Transverse colon (tissue), 4 donors: Measurements from ENCODE around the gene PTP4A2.

Source experiments
- POLR2A ChIP-seq: fragments of 450-650 bp; IDR thresholded peaks from one replicate; pipeline ENCODE4 v1.6.1; 2016; ENCODE audit warnings: antibody characterized with exemption, mild to moderate bottlenecking, moderate library complexity
- POLR2AphosphoS5 ChIP-seq, 3 donors: sonication (generic); formaldehyde crosslinking; IDR thresholded peaks; one replicate each; pipeline ENCODE4 v1.6.1; 2016; ENCODE audit warnings: antibody characterized with exemption in 3 of 3
- TF ChIP-seq, protein P1 (sequence below), 5 experiments: fragments of 200-600 bp in 3 of 5; fragments of 450-650 bp in 2 of 5; sonication (generic) in 3 of 5; IDR thresholded peaks; 1 replicate in 2 of 5; 2 replicates in 3 of 5; pipeline ENCODE4 v1.5.1; 2016 to 2017; ENCODE audit warnings: antibody characterized with exemption in 5 of 5, inconsistent platforms in 3 of 5, mild to moderate bottlenecking in 2 of 5, moderate library complexity in 1 of 5

DNA sequence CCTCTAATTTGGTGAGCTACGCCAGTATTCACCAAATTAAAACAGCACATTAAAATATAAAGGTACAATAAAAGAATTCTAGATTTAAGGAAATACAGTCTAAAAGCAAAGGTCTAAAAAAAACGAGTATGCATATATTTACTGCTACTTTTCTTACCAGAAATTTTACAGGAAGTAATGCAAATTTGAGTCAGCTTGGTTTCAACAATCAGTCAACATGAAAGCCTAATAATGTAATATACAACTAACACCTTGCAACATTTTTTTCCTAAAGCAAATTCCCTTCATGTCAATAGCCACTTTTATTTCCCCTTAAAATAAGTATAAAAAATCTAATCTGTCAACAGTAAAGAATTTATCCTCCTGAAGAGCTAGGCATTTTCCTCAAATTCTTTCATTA, 11.9 kb downstream of the PTP4A2 start:
- TF ChIP-seq, protein P1, sequence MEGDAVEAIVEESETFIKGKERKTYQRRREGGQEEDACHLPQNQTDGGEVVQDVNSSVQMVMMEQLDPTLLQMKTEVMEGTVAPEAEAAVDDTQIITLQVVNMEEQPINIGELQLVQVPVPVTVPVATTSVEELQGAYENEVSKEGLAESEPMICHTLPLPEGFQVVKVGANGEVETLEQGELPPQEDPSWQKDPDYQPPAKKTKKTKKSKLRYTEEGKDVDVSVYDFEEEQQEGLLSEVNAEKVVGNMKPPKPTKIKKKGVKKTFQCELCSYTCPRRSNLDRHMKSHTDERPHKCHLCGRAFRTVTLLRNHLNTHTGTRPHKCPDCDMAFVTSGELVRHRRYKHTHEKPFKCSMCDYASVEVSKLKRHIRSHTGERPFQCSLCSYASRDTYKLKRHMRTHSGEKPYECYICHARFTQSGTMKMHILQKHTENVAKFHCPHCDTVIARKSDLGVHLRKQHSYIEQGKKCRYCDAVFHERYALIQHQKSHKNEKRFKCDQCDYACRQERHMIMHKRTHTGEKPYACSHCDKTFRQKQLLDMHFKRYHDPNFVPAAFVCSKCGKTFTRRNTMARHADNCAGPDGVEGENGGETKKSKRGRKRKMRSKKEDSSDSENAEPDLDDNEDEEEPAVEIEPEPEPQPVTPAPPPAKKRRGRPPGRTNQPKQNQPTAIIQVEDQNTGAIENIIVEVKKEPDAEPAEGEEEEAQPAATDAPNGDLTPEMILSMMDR (IDR thresholded peaks at IDR 0.05): no peak
- TF ChIP-seq POLR2AphosphoS5 (IDR thresholded peaks at IDR 0.05) (no peak), POLR2A (no peak)
